KMS-11 (cell line): ENCODE measurements around the gene TTC28.

Experiments used
- H2AFZ ChIP-seq: fragments of 200-600 bp; sonication (generic); 2 replicates; pipeline ENCODE4 v1.6.1; 2016; ENCODE audit warnings: antibody characterized with exemption, mixed run types, low read depth
- H3K27ac ChIP-seq: fragments of 200-600 bp; sonication (generic); 2 replicates; pipeline ENCODE4 v1.6.1; 2016; ENCODE audit warnings: mild to moderate bottlenecking, mixed run types
- H3K27me3 ChIP-seq: fragments of 200-600 bp; sonication (generic); 2 replicates; pipeline ENCODE4 v1.6.1; 2017; ENCODE audit warnings: mild to moderate bottlenecking, low read depth, mixed run types, moderate library complexity; ENCODE audit not compliant: insufficient read depth
- H3K36me3 ChIP-seq: fragments of 200-600 bp; sonication (generic); 2 replicates; pipeline ENCODE4 v1.6.1; 2017; ENCODE audit warnings: mild to moderate bottlenecking, mixed run types; ENCODE audit not compliant: insufficient read depth
- H3K4me1 ChIP-seq: fragments of 200-600 bp; sonication (generic); 2 replicates; pipeline ENCODE4 v1.6.1; 2016; ENCODE audit warnings: mild to moderate bottlenecking, low read depth, mixed run types; ENCODE audit not compliant: poor library complexity, severe bottlenecking
- H3K4me2 ChIP-seq: fragments of 200-600 bp; sonication (generic); 2 replicates; pipeline ENCODE4 v1.7.0; 2016; ENCODE audit warnings: mild to moderate bottlenecking, mixed run types
- H3K4me3 ChIP-seq: fragments of 200-600 bp; sonication (generic); IDR thresholded peaks from 2 replicates; pipeline ENCODE4 v1.6.1; 2017; ENCODE audit warnings: low read depth, low read length, mixed read lengths; ENCODE audit not compliant: insufficient read depth
- H3K79me2 ChIP-seq: fragments of 200-600 bp; sonication (generic); 2 replicates; pipeline ENCODE4 v1.6.1; 2016; ENCODE audit warnings: low read depth, mixed run types; ENCODE audit not compliant: insufficient read depth
- H3K9ac ChIP-seq: fragments of 200-600 bp; sonication (generic); 2 replicates; pipeline ENCODE4 v1.6.1; 2016; ENCODE audit warnings: mild to moderate bottlenecking, mixed run types
- H4K20me1 ChIP-seq: fragments of 200-600 bp; sonication (generic); 2 replicates; pipeline ENCODE4 v1.6.1; 2016; ENCODE audit warnings: mild to moderate bottlenecking, mixed run types; ENCODE audit not compliant: insufficient read depth
- TF ChIP-seq, protein P1 (sequence below): fragments of 200-600 bp; sonication (generic); conservative IDR thresholded peaks from 2 replicates; pipeline ENCODE4 v1.6.1; 2017; ENCODE audit warnings: low read depth, mild to moderate bottlenecking, antibody characterized with exemption, low read length, moderate library complexity, mixed read lengths

TTC28 gene

DNA sequence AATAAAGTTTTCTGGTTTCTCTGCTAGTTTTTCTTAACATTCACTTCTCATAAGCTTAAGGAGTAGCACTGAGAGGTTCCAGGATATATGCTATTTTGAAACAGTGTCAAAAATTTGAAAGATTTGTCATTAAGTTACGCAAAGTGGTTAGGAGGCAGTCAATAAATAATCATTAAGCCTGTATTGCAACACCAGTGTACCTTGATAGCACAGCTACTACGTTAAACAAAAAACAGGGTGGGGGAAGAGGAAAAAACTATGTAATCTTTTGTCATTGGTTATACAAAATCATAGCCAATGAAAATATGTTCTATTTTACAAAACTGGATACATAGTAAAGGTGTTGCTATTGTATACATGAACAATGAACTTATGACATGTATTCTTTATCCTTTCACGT is 730.2 kb downstream of the TTC28 start:
- no peak overlapping the region for H3K4me3 ChIP-seq
- no peak overlapping the region for H3K9ac ChIP-seq

DNA sequence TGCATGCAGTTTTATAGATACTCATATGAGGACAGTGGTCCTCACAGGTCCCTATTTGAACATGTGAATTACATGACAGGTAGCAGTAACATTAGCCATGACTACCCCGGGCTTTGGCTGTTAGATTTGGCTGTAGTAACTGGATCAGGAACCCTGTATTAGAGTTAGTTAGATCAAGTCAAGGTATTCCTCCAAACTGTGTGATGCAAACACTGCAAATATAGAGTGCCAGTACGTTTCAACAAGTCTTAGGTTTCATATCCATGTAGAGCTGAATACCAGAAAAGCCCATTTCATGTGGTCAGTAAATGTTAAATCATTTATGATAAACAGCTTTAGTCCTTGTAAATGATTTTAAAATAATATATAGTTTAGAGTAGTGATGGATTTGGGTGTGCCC is 731.1 kb downstream of the TTC28 start:
- Histone ChIP-seq H3K27me3 (no peaks in the 10 kb centered on the region), H3K79me2 (no peaks in the 10 kb centered on the region), H3K4me3 (no peak overlapping the region), H3K27ac (no peak overlapping the region), H3K9ac (no peak overlapping the region), H3K36me3 (no peaks in the 10 kb centered on the region), H3K4me1 (no peaks in the 10 kb centered on the region), H4K20me1 (no peaks in the 10 kb centered on the region), H2AFZ (no peak overlapping the region), H3K4me2 (no peak overlapping the region)
- TF ChIP-seq, protein P1, sequence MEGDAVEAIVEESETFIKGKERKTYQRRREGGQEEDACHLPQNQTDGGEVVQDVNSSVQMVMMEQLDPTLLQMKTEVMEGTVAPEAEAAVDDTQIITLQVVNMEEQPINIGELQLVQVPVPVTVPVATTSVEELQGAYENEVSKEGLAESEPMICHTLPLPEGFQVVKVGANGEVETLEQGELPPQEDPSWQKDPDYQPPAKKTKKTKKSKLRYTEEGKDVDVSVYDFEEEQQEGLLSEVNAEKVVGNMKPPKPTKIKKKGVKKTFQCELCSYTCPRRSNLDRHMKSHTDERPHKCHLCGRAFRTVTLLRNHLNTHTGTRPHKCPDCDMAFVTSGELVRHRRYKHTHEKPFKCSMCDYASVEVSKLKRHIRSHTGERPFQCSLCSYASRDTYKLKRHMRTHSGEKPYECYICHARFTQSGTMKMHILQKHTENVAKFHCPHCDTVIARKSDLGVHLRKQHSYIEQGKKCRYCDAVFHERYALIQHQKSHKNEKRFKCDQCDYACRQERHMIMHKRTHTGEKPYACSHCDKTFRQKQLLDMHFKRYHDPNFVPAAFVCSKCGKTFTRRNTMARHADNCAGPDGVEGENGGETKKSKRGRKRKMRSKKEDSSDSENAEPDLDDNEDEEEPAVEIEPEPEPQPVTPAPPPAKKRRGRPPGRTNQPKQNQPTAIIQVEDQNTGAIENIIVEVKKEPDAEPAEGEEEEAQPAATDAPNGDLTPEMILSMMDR = no peak

More for the DNA sequence above, 730.2 kb downstream of the TTC28 start:
- Histone ChIP-seq H3K36me3 (no peaks in the 10 kb centered on the region), H2AFZ (no peak overlapping the region), H3K27me3 (no peaks in the 10 kb centered on the region), H3K4me2 (no peak overlapping the region), H4K20me1 (no peaks in the 10 kb centered on the region), H3K79me2 (no peaks in the 10 kb centered on the region), H3K4me1 (no peaks in the 10 kb centered on the region), H3K27ac (no peak overlapping the region)
- TF ChIP-seq, protein P1 = no peak

DNA sequence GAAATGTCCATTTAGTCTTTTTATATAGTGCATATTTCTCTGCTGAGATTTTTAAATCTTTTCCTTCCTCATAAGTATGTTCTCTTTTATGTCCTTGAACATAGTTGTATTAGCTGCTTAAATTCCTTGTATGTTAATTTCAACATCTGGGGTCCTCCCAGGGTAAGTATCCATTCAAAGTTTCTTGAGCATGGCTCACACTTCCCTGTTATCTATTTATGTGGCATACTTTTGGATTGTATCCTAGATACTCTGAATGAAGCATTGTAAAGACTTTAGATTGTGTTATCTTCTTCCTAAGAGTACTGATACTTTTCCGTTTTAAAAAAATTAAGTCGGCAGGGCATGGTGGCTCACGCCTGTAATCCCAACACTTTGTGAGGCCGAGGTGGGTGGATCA is 732.2 kb downstream of the TTC28 start:
- Histone ChIP-seq H2AFZ (no peak overlapping the region), H3K36me3 (no peaks in the 10 kb centered on the region), H3K9ac (no peak overlapping the region), H3K4me1 (no peaks in the 10 kb centered on the region), H3K27me3 (no peaks in the 10 kb centered on the region), H3K27ac (no peak overlapping the region), H4K20me1 (no peaks in the 10 kb centered on the region), H3K79me2 (no peaks in the 10 kb centered on the region), H3K4me2 (no peak overlapping the region), H3K4me3 (no peak overlapping the region)
- TF ChIP-seq, protein P1 = no peak

DNA sequence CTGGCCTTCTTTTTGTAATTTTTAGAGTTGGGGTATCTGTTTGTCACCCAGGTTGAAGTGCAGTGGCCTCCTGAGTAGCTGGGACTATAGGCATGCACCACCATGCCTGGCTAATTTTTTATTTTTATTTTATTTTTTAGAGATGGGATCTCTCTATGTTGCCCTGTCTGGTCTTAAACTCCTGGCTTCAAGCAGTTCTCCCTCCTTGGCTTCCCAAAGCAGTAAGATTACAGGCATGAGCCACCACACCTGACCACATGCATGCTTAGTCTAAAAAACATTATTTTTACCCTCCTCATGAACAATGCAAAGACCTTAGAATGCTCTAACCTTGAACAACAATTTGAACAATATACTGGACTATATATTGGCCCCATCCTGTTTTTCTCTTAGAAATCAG is 738.5 kb downstream of the TTC28 start:
- H4K20me1 ChIP-seq = no peaks in the 10 kb centered on the region
- no peak overlapping the region for H3K27ac ChIP-seq
- H3K36me3 ChIP-seq = no peaks in the 10 kb centered on the region
- no peaks in the 10 kb centered on the region for H3K27me3 ChIP-seq
- TF ChIP-seq, protein P1 = no peak
- no peaks in the 10 kb centered on the region for H3K4me1 ChIP-seq
- no peak overlapping the region for H2AFZ ChIP-seq
- H3K79me2 ChIP-seq = no peaks in the 10 kb centered on the region
- H3K9ac ChIP-seq = no peak overlapping the region
- no peak overlapping the region for H3K4me2 ChIP-seq
- H3K4me3 ChIP-seq = no peak overlapping the region

DNA sequence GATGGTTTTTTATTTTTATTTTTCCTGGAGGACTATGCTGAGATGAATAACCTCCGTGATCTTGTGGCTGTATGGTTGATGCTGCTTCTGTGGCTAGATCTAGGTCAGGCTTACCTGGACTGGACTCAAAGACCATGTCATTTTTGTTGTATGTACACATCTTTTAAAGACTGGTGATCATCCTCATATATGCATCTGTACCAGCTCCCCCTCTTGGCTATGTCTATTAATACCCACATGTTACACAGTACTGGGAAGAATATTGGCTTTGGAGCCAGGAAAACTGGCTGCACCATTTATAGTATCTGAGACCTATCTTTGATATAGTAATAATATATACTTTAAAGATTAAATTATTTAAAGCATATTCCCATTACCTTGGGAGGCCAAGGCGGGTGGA is 742.2 kb downstream of the TTC28 start:
- TF ChIP-seq, protein P1 = no peak
- Histone ChIP-seq H3K36me3 (no peaks in the 10 kb centered on the region), H3K79me2 (no peaks in the 10 kb centered on the region)

More for the DNA sequence above, 742.2 kb downstream of the TTC28 start:
- Histone ChIP-seq H3K4me3 (no peak overlapping the region), H3K4me1 (no peaks in the 10 kb centered on the region), H4K20me1 (no peaks in the 10 kb centered on the region), H3K4me2 (no peak overlapping the region), H3K9ac (no peak overlapping the region), H3K27me3 (no peaks in the 10 kb centered on the region), H2AFZ (no peak overlapping the region), H3K27ac (no peak overlapping the region)
